Breast epithelium (tissue), 4 donors: ENCODE data around the gene OGN. TPM values are rescaled to one million over a fixed set of nuclear protein-coding genes. Genes with fewer than 3 reads are reported as not detected.

ENCODE experiments used
- DNase-seq, 2 donors: peaks; one replicate each; pipeline ENCODE4 v3.0.0-alpha.2; 2019; ENCODE audit warnings: low spot score in 2 of 2
- H3K27ac ChIP-seq, 2 donors: fragments of 200-600 bp; sonication (generic) in 1 of 2; one replicate each; pipeline ENCODE4 v1.5.1; 2016 to 2019; ENCODE audit warnings: mild to moderate bottlenecking in 1 of 2
- H3K27me3 ChIP-seq, 2 donors: fragments of 200-600 bp; sonication (generic) in 1 of 2; one replicate each; pipeline versions ENCODE4 v1.5.1 to v1.6.0; 2017 to 2019; ENCODE audit warnings: control low read depth in 1 of 2, mild to moderate bottlenecking in 1 of 2
- H3K36me3 ChIP-seq: fragments of 200-600 bp; one replicate; pipeline ENCODE4 v1.5.1; 2019
- H3K4me1 ChIP-seq, 2 donors: fragments of 200-600 bp; sonication (generic); one replicate each; pipeline ENCODE4 v1.5.1; 2016 to 2019; ENCODE audit warnings: control low read depth in 1 of 2
- H3K4me3 ChIP-seq, 3 donors: fragments of 200-600 bp; sonication (generic); 1 replicate in 2 of 3; 2 replicates in 1 of 3; pipeline ENCODE4 v1.5.1; 2016 to 2019; ENCODE audit warnings: mild to moderate bottlenecking in 3 of 3, moderate library complexity in 2 of 3
- H3K9me3 ChIP-seq, 2 donors: fragments of 200-600 bp; sonication (generic) in 1 of 2; one replicate each; pipeline ENCODE4 v1.5.1; 2016 to 2019; ENCODE audit warnings: control low read depth in 1 of 2
- CTCF ChIP-seq, 3 donors: fragments of 450-650 bp; IDR thresholded peaks; one replicate each; pipeline ENCODE4 v1.5.1; 2016 to 2017; ENCODE audit warnings: antibody characterized with exemption in 3 of 3, mild to moderate bottlenecking in 3 of 3, moderate library complexity in 3 of 3
- POLR2A ChIP-seq: fragments of 450-650 bp; IDR thresholded peaks from one replicate; pipeline ENCODE4 v1.6.1; 2016; ENCODE audit warnings: antibody characterized with exemption, mild to moderate bottlenecking, moderate library complexity
- POLR2AphosphoS5 ChIP-seq, 3 donors: sonication (generic); formaldehyde crosslinking; IDR thresholded peaks; one replicate each; pipeline ENCODE4 v1.6.1; 2017; ENCODE audit warnings: antibody characterized with exemption in 3 of 3
- intact Hi-C: fragments of 100-400 bp; cut with DNase I; formaldehyde crosslinking; loops from one replicate; pipeline ENCODE4 v1.15.1; 2023; ENCODE audit warnings: low total_unique reads
- total RNA-seq, 3 donors: library from RNA; depleted of rRNA; stranded (reverse); fragments of >200 nt; gene quantifications; one replicate each; pipeline ENCODE4 v1.1.0, GENCODE V29; 2016

Gene OGN
- total RNA-seq, 3 donors from 2014 or later: 14.1 to 92.5 (median 17.7) TPM

- Histone ChIP-seq H3K4me1 (no peaks in the 10 kb centered on the region), H3K27ac (no peak overlapping the region), H3K27me3 (no peaks in the 10 kb centered on the region), H3K36me3 (no peaks in the 10 kb centered on the region), H3K9me3 (no peaks in the 10 kb centered on the region), H3K4me3 (no peak overlapping the region)
- intact Hi-C loops: no loop called here
- no peak for TF ChIP-seq CTCF (IDR thresholded peaks at IDR 0.05)
- TF ChIP-seq POLR2AphosphoS5 (IDR thresholded peaks at IDR 0.05): no peak
- TF ChIP-seq POLR2A: no peak
- DNase-seq: no peak
Measured at GRCh38 chr9:92333282-92333634, 71.1 kb downstream of the OGN start.

Other genes starting within 250 kb of the OGN start
- gene IARS1, start 110.9 kb downstream of the OGN start, total RNA-seq: 100 to 1,000 TPM in 2 of 3 donors, 10 to 100 TPM in 1; 56.5 to 111 (median 111) TPM
- gene NOL8, start 79.2 kb downstream of the OGN start, total RNA-seq: 10 to 100 TPM; 31.2 to 66.6 (median 49.8) TPM
- gene CENPP, start 78.6 kb downstream of the OGN start, total RNA-seq: 1 to 10 TPM; 3.9 to 6.1 (median 4.5) TPM
- gene OMD, start 19.9 kb upstream of the OGN start, total RNA-seq: 10 to 100 TPM; 12.8 to 39.2 (median 30.0) TPM
- 1 to 10 TPM; 3.9 to 6.3 (median 6.2) TPM for gene ASPN, start 77.9 kb upstream of the OGN start, total RNA-seq
- gene ECM2, start 131.4 kb upstream of the OGN start, total RNA-seq: 10 to 100 TPM; 13.8 to 92.2 (median 25.5) TPM